NCI-H1092 (cell line): ENCODE results near the gene SCARB1.

Source experiments
- DNase-seq: peaks from one replicate; lab custom pipeline; 2025; lab: John Stamatoyannopoulos, UW

Gene SCARB1

DNA sequence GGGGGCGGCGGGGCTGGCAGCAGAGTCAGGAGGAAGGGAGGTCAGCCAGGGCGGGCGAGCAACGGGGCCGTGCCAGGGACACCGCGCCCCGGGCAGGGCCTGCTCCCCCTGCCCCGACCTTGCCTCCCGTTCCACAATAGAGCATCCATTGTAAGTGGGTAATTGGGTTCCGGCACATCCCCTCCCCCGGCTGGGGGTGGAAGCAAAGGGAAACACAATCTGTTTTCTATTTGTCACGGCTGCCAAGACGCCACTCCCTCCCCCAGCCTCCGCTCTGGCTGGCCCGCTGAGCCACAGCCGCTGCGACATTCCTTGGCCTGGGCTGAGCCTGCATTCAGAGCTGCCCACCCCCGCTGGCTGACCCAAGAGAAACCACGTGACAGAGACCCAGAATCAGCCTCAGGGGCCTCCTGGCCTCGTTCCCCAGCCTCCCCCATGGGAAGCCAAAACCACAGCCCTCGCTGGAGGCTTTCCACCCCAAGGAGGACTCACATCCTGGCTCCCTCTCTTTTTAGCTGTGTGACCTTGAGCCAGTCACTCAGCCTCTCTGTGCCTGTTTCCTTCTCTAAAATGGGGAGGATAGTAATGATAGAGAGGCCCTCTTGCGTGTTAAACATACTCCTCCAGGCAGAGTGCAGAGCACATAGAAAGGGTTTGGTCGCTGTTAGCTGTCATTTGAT is 117.6 kb downstream of the SCARB1 start:
- DNase-seq: peak; percentile 71

DNA sequence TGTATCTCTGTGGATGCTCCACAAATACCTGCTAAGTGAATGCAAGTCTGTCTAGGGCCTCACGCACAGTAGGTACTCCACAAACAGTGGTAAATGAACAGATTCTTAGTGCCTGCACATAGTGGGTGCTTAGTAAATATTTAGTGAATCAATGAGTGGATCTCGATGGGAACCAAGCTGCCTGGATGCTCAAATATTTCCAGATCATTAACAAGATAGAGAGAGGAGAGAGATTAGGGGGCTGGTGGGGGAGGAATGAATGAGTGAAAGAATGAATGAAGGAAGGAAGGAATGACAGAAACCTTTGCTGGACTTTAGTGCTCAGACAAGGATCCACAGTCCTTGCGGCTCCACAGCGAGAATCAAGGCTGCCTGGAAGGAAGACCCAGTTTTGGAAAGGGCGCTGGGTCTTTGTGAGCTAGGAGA is 118.2 kb downstream of the SCARB1 start:
- no peak for DNase-seq

DNA sequence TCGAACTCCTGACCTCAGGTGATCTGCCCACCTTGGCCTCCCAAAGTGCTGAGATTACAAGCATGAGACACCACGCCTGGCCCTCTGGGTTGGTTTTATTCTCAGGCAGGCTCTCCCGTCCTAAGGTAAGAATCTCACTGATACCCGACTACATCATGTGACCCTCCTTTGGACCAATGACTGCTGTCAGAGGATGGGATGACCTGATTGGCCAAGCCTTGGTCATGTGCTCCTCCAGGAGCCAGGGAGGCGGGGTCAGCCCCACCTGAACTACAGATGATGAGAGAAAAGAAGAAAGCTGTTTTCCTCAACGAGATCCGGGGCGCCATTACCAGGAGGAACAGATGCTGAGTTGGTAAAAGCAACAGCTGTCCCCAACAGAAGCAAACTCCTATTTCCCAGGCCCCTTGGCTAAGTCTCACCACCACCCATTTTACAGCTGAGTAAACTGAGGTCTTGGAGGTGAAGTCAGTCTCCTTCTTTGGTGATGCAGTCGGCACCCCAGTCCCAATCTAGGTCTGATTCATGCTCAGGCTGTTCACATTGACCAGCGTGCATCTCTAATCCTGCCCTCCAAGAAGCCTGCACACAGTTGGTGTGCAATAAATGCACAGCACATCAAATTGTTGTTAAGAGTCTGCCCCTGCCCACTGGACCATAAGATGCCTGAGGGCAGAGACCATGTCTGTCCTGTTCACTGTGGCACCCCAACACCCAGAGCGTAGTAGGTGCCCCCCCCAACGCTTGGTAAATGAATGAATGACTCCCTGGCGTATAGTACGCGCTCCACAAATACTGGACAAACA is 118.8 kb downstream of the SCARB1 start:
- DNase-seq: no peak

DNA sequence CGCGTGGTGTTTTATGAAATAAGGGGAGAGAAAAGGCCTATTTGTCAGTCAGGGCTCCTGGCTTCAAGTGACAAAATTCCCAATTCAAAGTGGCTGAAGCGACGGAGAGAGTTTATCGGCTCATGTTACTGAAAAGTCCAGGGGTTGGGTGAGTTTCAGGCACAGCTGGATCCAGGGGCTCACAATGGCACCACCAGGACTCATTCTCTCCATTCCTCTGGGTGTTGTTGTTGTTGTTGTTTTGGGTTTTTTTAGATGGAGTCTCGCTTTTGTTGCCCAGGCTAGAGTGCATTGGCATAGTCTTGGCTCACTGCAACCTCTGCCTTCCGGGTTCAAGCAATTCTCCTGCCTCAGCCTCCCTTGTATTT is 119.4 kb downstream of the SCARB1 start:
- DNase-seq: no peak

DNA sequence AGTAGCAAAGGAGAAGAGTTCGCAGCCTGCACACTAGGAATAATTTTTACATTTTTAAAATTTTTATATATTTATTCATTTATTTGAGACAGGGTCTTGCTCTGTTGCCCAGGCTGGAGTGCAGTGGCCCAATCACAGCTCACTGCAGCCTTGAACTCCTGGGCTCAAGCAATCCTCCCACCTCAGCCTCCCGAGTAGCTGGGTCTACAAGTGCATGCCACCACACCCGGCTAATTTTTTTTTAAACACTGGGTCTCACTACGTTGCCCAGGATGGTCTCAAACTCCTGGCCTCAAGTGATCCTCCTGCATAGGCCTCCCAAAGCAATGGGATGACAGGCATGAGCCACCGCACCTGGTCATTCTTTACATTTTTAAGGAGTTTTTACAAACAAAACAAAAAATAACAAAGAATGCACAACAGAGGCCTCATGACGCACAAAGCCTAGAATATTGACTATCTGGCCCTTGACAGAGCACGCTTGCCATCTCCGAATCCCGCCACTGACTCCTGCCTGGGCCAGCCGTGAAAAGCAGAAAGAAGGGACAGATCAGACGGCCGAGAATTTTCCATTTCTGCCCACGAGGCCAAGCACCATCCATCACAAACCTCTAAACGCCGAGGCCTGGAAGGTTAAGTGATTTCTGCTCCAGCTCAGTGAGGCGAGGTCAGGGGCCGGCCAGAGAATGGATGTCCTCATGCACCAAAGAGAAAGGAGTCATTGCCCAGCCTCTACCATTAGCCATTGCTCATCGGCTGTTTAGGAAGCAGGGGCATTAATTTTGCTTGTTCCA is 120.0 kb downstream of the SCARB1 start:
- DNase-seq: no peak

DNA sequence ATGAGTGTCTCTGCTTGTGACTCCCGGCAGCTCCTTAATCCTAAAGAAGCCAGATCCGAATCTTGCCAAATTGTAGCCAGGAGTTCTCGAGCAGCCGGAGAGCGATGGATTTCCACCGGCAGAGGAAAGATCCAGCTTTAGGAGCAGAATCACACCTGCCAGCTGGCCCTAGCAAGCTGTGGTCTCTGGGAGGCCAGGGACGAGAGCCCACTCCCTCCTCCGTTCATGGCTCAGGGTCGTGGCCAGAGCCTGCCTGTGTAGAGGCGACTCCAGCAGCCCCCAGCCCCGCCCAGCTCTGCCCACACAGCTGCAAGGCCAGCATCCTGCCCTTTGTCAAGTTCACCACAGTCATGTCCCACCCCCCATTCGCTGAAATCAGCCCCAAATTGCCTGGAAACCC is 121.0 kb downstream of the SCARB1 start:
- no peak for DNase-seq

DNA sequence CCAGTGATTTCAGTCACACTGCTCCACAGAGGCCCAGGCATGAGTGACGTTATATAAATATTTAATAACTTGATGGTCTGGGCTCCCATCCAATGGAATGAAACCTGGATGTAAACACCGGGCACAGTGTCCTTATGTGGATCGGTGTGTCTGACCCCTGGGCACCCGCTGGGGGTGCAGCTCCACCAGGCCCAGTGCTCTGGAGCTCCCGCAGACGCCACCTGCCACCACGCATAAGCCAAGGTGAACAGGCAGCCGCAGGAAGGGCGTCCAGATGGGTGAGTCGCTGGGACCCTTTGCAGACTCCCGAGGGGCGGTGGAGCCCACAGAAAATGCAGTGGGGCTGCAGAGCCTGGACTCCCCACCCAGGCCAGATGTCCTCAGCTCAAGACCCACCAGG is 121.6 kb downstream of the SCARB1 start:
- peak; percentile 28 for DNase-seq

DNA sequence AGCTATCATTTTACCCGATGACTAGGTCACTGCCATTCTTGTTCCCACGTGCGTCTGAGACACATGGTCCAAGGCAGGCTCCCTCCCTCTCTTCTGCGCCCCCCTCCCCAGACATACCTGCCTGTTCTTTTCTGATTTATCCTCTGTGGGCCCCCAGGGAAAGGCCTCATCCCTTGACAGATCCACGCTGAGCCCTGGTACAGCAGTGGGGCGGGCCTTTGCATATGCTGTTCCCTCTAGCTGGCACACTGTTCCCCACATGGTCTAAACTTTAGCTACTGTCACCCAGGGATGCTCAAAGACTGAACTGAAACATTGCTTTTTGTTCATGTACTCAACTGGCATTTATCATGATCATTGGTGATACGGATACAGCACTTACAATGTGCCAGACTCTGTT is 122.5 kb downstream of the SCARB1 start:
- DNase-seq: no peak

DNA sequence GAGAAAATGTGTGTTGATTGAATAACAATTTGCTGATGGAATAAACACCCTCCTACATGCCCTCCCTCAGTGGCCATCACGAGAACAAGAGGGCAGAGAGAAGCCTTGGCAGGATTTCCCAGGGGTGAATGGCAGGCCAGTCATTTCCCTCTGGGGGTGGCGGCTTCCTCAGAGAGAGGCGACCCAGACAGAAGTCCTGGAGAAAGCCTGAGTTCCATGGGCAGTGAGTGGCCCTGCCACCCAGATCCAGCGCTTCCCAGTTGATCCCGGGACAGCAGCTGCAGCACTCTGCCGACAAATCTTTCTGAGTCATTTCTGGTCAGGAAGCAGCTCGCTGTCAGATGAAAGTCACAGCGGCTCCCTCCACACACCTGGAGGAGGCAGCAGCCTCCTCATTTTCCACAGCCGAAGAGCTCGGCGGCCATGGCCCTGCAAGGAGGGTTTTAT is 123.0 kb downstream of the SCARB1 start:
- no peak for DNase-seq

DNA sequence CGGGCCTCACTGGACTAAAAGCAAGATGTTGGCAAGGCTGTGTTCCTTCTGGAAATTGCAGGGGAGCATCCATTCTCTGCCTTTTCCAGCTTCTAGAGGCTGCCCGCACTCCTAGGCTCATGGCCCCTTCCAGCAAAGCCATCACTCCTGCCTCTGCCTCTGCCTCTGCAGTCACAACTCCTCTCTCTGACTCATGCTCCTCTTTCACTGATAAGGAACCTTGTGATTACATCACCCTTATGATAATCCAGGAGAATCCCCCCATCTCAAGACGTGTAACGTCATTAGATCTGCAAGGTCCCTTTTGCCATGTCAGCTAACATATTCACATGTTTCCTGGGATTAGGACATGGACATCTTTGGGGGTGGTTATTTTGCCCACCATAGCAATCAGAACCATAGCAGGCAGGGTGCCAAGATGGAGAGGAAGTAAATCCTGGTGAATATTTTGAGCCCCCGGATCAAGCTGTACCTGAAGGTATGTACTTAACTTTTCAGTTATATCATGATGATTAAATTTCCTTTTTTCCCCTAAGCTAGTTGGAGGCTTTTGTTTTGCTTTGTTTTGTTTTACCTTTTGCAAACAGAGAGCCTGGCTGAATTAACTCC is 123.6 kb downstream of the SCARB1 start:
- no peak for DNase-seq

DNA sequence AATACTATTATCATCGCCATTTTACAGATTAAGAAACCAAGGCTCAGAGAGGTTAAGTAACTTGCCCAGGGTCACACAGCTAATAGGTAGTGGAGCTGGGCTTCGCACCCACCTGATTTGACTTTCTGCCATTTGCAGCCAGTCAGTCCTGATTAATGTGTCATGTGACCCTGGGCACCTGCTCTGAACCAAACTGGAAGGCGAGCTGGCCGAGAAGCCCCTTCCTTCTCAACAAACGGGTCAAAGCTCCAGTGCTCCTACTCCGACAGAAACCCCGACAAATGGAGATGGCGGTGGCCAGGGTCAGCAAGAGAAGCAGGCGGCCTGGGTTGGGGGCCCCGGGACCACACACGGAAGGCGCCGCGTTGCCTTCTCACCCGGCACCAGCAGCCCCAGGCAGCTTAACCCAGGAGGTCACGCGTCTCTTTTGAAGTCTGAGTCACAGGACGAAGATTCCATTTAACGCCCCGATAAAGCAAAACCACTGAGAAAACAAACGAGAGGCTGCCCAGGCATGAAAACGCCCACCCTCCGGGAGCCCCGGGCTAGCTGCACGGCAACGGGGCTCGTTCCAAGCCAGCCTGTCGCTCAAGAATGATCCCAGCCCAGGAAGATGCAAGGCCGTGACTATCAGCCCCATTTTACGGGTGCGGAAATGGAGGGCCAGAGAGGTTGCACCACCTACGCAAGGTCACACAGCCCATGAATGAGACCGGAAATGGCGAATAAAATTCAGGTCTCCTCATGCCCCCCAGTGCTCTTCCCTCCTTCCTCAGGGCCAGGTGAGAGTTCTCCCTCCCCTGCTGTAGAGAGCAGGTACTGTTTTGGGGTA is 124.8 kb downstream of the SCARB1 start:
- DNase-seq: no peak

DNA sequence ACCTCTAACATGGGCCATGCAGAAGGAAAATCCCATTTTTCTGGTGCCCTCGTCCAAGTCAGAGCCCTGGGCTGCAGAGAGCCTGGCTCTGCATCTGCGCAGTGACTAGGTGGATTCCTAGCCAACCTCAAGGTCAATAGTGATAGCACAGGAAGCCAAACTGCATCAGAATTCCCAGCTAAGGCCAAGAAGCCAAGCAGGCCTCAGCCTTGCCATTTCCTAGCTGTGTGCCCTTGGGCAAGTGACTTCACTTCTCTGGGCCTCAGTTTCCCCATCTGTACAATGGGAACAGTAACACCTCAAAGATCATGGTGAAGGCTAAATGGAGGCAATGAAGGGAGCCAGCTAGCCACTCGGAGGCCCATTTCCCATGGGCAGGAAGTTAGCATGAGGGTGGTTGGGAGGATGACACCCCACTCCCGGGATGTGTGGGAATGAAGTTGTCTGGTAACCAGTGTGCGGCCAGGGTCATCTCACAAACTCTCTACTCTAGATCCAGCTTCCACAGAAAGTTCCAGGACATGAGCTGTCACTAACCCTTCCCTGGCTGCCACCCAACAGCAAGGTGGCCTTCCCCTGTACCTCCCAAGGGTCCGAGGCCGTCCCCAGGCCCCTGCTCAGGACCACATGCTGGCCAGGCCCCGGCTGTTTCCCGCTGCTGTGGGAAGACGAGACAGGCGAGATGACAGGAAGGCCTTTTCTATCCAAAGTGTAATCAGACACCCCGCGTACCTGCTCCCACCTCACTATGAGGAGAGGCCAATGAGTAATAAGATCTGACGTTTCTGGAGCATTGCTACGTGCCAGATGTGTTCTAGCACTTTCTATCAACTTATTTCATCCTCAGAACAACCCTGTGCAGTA is 125.7 kb downstream of the SCARB1 start:
- DNase-seq: no peak

DNA sequence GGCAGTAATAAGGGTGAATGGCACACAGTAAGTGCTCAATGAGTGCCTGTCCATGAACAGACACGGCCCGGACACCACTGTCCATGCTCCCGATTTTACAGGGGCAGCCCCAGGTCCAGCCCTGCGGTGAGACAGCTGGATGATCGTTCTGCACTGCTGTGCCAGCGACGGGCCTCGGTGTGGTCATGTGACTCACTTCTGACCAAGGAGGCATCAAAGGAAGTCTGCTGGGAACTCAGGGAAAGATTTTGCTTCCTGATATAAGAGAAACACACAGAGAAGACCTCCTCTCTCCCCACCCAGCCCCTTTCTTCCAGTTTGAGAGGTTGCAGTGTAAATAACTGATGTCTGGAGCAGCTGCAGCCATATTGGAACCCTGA is 126.6 kb downstream of the SCARB1 start:
- no peak for DNase-seq

DNA sequence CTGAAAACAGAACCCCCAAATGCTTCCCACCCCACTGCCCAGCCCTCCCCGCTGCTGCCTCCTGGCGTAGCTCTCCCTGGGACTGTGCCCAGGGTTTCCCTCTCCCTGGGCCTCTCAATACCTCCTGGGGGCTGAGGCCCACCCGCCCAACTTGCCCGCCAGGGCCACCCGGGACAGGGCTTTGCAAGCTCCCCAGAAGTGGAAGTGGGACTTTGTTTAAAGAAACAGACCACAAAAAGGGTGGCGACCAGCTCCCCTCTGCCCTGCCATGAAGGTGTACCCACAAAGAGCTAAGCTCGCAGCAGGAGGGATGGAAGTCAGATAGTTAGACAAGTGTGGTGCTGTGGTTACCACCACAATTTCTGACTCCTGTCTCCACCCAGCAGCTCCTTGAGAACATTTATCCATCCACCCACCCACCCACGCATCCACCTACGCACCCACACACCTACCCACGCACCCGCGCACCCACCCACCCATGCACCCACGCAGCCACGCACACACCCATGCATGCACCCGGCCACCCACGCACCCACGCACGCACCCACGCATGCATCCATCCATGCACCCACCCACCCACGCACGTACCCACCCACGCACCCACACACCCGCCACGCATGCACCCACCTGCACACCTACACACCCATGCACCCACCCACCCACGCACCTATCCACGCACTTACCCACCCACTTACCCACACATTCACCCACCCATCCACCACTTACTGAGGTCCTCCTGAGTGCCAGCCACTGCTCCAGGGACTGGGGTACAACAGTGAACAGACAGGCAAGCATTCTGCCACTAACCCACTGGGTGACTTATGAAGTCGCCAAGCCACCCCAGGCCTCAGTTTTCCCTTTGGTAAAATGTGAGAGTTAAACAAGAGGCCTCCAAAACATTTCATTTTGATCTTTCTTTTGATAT is 127.3 kb downstream of the SCARB1 start:
- DNase-seq: no peak

DNA sequence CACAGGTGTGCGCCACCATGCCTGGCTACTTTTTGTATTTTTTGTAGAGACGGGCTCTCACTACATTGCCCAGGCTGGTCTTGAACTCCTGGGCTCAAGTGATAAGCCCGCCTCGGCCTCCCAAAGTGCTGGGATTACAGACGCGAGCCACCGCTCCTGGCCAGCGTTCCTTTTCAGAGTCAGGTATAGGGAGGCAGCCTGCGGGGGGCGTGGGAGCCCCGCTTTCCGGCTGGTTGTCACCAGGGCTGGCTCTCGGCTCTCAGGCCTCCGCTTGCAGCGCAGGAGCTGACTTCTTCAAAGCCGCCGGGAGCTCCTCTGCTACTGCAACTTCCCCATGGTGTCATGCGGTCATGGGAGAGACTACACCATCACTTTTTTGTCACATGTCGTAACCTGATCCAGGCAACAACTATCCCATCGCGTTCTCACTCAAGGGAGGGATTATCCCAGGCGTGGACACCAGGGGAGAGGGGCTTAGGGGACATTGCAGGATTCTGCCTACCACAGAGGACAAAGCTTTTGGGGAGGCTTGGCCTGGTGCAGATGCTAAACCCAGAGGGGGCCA is 129.4 kb downstream of the SCARB1 start:
- no peak for DNase-seq

DNA sequence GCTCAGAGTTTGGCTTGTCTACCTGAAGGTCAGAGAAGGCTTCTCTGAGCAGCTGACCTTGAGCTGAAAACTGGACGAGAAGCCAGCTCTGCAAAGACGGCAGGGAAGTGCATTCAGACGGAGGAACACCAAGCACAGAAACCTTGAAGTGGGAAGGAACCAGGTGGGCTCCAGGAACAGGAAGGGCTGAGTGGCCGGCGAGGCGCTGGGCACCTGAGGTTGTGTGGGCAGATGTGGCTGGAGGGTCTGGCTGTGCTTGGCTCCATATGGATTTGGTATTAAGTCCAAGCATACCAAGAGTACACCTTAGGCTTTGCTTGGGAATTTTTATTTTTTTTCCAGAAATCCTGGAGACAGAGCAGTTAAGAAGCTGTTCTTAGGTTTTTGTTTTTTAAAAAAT is 130.6 kb downstream of the SCARB1 start:
- DNase-seq: no peak

DNA sequence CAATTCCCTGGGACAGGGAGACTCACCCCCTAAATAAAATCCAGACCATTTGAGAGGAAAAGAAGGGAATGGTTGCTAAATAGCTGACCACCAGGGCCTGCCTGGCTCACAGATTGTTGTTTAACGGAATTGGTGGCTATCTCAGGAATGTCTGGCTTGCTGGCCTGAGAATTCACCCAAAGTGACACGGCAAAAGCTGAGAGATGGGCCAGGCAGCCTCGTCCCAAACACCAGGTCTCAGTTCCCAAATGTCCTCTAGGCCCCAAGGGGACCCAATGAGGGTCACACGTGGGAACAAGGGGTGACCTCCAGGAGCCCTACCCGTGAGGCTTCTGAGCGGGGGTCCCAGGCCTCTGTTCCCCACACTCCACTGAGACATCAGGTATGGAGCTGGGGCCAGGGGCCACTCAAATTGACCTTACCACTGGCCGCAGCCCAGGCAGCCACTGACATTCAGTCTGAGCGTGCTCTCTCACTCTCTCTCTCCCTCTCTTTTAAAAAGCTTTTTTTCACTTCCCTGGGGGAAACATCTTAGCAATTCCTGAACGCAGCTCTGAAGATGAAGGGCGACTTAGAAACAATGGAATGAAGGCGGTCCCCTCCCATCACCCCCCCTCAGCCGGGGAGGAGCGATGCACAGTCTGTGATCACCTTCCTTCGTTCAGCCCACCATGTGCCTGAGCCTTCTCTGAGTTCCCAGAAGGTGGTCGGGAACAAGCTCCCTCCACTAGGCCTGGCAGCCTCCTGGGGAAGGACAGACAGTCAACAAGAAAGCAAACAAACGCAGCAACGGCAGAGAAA is 131.2 kb downstream of the SCARB1 start:
- no peak for DNase-seq

DNA sequence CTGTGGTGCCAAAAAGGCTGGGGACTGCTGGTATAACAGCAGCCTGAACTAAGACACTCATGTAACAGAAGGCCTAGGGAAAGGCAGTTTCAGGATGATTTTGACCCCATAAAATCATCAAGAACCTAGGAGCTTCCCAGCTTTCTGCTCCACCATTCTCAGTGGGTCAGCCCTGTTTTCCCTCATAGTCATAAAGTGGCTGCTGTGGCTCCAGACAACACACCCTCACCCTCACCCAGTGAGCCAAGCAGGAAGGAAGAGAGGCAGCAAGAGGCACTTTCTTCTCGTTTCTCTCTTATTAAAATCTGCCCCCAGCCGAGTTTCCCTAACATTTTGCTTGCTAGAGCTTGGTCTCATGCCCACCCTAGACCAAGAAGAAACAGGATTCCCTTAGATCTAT is 131.8 kb downstream of the SCARB1 start:
- DNase-seq: no peak
